D721Med (cell line): ENCODE measurements around the gene DDHD1.
"Not testable (repeated sequence)": the region's sequence is repeated elsewhere in the genome, so short reads cannot be mapped to it uniquely, and the experiment has no call there.

Experiments
- DNase-seq: peaks from one replicate; pipeline ENCODE4 v3.0.0; 2011; ENCODE audit warnings: low spot score; ENCODE audit not compliant: insufficient read length
- FAIRE-seq: peaks from 2 replicates; lab custom pipeline; 2011; peaks lifted over from hg19 to GRCh38; lab: Jason Lieb, UNC
- TF ChIP-seq, protein P1 (sequence below): IDR thresholded peaks from 2 replicates; pipeline ENCODE4 v1.5.1; 2012; ENCODE audit warnings: mild to moderate bottlenecking, control low read depth; ENCODE audit not compliant: insufficient read depth; ENCODE audit errors: missing control alignments

Gene DDHD1

DNA sequence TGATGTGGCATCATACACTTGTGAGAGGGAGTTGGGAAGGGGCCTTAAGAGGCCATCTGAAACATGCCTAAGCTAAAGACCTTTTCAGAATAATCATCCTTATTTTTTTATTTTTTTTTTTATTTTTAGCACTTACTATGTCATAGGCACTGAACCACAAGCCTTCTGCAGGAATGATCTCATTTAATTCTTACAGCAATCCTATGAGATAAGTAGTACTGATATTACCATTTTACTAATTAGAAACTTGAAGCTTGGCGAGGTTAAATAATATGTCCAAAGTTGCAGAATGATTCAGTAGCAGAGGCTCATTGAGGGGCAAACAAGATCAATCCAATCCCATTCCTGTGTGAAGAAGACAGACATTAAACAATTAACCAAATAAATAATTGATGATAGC is 33.4 kb upstream of the DDHD1 start:
- TF ChIP-seq, protein P1, sequence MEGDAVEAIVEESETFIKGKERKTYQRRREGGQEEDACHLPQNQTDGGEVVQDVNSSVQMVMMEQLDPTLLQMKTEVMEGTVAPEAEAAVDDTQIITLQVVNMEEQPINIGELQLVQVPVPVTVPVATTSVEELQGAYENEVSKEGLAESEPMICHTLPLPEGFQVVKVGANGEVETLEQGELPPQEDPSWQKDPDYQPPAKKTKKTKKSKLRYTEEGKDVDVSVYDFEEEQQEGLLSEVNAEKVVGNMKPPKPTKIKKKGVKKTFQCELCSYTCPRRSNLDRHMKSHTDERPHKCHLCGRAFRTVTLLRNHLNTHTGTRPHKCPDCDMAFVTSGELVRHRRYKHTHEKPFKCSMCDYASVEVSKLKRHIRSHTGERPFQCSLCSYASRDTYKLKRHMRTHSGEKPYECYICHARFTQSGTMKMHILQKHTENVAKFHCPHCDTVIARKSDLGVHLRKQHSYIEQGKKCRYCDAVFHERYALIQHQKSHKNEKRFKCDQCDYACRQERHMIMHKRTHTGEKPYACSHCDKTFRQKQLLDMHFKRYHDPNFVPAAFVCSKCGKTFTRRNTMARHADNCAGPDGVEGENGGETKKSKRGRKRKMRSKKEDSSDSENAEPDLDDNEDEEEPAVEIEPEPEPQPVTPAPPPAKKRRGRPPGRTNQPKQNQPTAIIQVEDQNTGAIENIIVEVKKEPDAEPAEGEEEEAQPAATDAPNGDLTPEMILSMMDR = no peak
- no peak for DNase-seq
- FAIRE-seq = no peak

DNA sequence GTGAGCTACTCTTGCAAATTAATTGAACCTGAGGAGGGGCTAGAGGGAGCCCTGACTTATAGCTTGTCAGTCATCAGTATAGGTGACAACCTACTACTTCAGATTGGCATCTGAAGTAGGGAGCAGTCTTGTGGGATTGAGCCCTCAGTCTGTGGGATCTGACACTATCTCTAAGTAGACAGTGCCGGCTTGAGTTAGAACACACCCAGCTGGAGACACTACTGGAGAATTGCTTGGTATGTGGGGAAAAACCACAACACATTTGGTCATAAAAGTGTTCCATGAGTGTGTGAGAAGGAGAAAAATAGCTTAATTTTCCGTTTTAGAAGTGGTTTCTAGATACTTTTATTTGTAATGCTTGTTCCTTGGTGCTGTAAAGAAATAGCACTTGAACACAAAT is 30.5 kb upstream of the DDHD1 start:
- DNase-seq (no peak), FAIRE-seq (no peak)
- TF ChIP-seq, protein P1 = no peak

DNA sequence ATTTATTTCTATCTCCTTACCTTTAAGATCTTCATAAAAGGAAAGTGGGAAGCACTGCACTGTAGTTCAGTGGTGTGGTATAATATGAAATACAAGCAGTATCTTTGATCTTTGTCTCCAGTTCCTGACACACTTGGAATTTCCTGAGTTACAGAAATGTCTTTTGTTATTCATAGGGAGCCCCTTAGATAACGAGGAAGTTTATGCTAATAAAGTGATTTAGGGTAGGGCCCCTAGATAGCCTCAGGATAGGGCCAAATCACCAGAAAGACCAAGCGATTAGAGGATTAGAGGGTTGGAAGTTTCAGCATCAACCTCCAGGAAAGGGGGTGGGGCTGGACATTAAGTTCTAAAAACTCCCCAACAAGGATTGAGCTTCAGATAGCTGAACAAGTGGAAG is 29.9 kb upstream of the DDHD1 start:
- DNase-seq (no peak), FAIRE-seq (no peak)
- TF ChIP-seq, protein P1 = no peak

DNA sequence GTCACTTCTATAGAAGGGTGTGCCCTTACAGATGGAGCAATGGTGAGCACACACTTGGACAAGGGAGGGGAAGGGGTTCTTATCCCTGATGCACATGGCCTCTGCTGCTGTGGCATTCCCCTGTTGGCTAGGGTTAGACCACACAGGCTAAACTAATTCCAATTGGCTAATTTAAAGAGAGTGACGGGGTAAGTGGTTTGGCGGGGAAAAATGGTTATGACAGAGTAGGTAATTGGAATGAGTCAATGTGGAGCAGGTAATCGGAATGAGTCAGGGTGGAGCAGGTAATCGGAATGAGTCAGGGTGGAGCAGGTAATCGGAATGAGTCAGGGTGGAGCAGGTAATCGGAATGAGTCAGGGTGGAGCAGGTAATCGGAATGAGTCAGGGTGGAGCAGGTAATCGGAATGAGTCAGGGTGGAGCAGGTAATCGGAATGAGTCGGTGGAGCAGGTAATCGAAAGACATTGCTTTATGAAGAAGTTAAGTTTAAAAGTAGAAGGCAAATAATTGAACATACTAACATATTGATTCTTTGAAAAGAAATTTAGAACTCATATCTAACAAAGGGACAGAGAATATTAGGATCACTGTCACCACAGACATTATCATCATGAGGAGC is 28.4 kb upstream of the DDHD1 start:
- not testable (repeated sequence) for FAIRE-seq

DNA sequence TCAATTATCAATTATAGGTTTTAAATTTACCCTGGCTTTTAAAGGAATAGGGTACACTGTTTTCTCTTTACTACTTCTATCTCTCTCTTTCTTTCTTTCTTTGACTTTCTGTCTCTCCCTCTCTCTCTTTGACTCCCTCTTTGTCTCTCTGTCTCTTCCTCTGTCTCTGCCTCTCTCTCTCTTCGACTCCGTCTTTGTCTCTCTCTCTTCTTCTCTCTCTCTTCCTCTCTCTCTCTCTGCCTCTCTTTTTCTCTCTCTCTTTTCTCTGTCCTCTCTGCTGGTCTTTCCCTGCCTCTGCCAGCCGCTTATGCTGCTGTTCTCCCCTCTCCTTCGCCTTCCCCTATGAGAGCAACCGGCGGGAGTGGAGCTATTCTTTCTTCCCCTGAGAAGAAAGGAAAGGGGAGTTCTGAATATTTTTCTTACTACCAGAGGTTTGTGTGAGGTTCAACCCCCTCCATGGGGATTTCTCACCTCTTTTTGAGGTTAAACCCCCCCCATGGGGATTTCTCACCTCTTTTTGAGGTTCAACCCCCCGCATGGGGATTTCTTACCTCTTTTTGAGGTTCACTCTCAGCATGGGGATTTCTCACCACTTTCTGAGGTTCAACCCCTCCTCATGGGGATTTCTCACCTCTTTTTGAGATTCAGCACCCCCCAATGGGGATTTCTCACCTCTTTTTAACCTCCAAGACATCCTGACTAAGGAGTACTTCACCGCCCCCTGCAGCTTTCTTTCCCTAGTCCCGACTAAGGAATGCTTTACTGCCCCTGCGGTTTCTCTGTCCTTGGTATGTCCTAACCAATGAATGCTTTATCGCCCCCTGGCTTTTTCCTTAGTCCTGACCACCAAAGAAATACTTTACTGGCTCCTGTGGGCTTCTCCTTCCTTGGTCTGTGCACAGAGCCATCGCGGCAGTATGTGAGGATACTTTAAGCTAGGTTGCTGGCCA is 27.4 kb upstream of the DDHD1 start:
- TF ChIP-seq, protein P1 = peak; percentile 6
- FAIRE-seq (no peak), DNase-seq (no peak)

More for the DNA sequence above, 28.4 kb upstream of the DDHD1 start:
- DNase-seq = not testable (repeated sequence)

DNA sequence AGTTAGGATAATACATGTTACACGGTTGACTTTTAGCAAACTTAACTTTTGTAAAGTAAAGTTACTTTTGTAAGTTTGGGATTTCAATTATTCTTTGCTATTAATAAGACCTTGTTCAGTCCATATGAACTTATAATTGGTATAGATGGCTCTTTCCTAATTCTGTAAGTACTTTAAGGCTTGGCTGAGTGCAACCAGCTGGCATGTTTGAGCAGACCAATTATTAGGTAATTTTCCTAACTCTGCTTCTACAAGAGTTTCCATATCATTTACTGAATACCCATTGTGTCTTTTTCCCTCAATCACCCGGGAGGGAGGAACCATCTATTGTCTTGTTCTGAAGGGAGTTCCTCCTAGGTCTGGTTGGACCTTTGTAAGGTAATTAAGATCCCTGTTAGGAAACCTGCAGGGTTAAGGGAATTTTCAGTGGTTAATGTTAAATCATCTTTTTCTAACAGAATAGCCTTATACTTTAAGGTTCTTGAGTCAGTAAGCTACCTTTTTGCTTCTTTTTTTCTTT is 26.4 kb upstream of the DDHD1 start:
- not testable (repeated sequence) for DNase-seq, FAIRE-seq

DNA sequence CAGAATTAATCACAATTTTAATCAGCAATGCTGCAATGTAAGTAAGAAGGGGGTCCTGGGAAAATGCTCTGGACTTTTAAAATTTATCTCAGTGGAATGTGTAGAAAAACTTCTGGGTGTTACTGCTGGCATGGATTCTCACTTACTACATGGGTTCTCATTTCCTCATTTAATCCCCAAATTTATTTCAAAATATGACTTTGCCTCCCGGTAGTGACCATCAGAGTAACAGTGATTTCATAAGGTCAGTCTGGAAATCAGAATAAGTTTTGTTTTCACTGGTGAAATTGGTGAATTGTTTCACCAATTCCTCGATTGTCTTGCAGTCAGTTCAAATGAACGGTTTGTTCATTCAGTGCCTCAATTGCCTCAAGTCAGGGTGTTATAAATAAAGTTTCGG is 22.3 kb upstream of the DDHD1 start:
- DNase-seq (no peak), FAIRE-seq (no peak)
- TF ChIP-seq, protein P1 = no peak

DNA sequence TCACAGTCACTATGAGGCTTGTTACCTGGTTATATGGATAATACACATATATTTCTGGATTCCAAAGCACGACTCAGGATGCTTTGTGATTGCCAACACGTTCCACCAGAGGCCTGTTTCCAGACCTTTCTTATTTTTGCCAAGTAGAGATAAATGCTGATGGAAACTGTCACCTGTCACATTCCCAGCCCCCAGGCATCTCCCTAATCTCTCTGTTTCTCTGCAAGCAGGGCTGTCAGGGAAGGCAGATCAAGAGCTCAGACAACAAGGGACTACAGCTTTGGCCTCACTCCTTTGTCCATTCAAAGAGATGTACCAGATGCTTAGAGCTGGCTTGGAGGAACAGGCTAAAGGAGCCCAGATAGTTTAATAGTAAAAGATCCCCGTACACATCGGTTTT is 21.8 kb upstream of the DDHD1 start:
- TF ChIP-seq, protein P1 = no peak
- no peak for DNase-seq
- FAIRE-seq = no peak
